Body of pancreas (tissue), 4 donors: ENCODE measurements around the gene DCLRE1C. TPM values are rescaled to one million over a fixed set of nuclear protein-coding genes. Genes with fewer than 3 reads are reported as not detected.
"Not testable (repeated sequence)": the region's sequence is repeated elsewhere in the genome, so short reads cannot be mapped to it uniquely, and the experiment has no call there.

Experiments used
- ATAC-seq: fragments of 150-250 bp; one replicate; pipeline ENCODE4 v1.9.1; 2016
- DNase-seq, 4 donors: peaks; one replicate each; pipeline ENCODE4 v3.0.0-alpha.2; 2019
- H3K27ac ChIP-seq, 4 donors: fragments of 200-600 bp; sonication (generic); 1 replicate in 3 of 4; 2 replicates in 1 of 4; pipeline versions ENCODE4 v1.5.1 to v1.6.1; 2016 to 2019; ENCODE audit warnings: mild to moderate bottlenecking in 1 of 4, mixed read lengths in 1 of 4, moderate library complexity in 1 of 4
- H3K27me3 ChIP-seq, 2 donors: fragments of 200-600 bp; sonication (generic); one replicate each; pipeline ENCODE4 v1.6.0; 2016; ENCODE audit warnings: mild to moderate bottlenecking in 1 of 2
- H3K36me3 ChIP-seq, 2 donors: fragments of 200-600 bp; sonication (generic); replicated peaks in 1 of 2; 2 replicates each; pipeline ENCODE4 v1.5.1; 2016; ENCODE audit warnings: low read depth in 2 of 2; ENCODE audit not compliant: insufficient read depth in 1 of 2
- H3K4me1 ChIP-seq: fragments of 200-600 bp; sonication (generic); one replicate; pipeline ENCODE4 v1.6.0; 2016
- H3K4me3 ChIP-seq, 2 donors: fragments of 200-600 bp; sonication (generic); 1 replicate in 1 of 2; 2 replicates in 1 of 2; pipeline ENCODE4 v1.5.1; 2016 to 2019
- H3K9me3 ChIP-seq, 3 donors: fragments of 200-600 bp; sonication (generic); 1 replicate in 2 of 3; 2 replicates in 1 of 3; pipeline ENCODE4 v1.5.1; 2016
- POLR2A ChIP-seq, 3 donors: fragments of 450-650 bp; IDR thresholded peaks; one replicate each; pipeline ENCODE4 v1.6.1; 2016; ENCODE audit warnings: antibody characterized with exemption in 3 of 3, mild to moderate bottlenecking in 2 of 3
- WGBS, 2 donors: methylation state at CpG; one replicate each; pipeline ENCODE4 v1.1.5; 2017; 5-methylcytosine and 5-hydroxymethylcytosine counted together
- intact Hi-C: fragments of 100-400 bp; cut with DNase I; formaldehyde crosslinking; loops from one replicate; pipeline ENCODE4 v1.15.1; 2023
- total RNA-seq, 2 donors: library from RNA; depleted of rRNA; stranded (reverse); fragments of >200 nt; gene quantifications; one replicate each; pipeline ENCODE4 v1.1.0, GENCODE V29; 2016
- TF ChIP-seq, protein P1 (sequence below), 7 experiments: fragments of 450-650 bp in 4 of 7; fragments of 200-600 bp in 3 of 7; sonication (generic) in 3 of 7; IDR thresholded peaks; one replicate each; pipeline ENCODE4 v1.5.1; 2016 to 2019; ENCODE audit warnings: antibody characterized with exemption in 7 of 7

Gene DCLRE1C
- total RNA-seq = 10 to 100 TPM in 1 of 2 donors, 1 to 10 TPM in 1; 4.7 to 10.9 TPM

DNA sequence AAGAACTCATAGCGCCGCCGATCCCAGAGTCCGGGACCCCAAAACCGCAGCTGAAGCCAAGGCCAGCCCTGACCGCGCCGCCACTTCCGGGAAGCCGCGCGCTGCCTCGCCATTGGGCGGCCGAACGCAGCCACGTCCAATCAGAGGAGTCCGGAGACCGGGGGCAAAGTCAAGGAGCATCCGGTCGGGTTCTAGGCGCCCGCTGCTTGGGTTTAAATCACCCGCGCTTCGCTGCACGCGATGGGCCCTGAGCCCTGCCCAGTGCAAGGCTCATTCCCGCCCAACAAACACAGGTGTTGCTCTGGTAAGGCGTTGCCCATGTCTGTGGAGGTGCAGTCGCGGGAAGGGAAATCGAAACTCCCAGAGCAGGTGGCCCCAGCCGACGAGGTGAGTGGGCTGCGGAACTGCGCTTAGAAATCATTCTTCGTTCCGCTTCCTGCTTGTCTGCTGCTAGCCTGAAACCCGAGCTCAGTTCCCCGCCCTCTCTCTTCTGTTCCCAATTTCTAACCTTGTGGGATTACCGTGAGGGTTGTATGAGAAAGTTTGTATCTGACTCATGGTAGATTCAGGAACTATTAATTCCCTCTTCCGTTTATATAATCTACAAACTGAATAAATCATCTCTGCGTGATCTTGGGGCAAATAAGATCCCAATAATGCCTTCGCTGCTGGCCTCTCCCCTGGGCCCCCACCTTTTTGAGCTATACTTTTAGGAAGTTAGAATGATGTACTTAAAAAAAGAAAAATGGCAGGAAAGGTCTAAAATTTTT lies at the start of gene DCLRE1C:
TSS of gene DCLRE1C (minus strand) at position 96 of the 770 bp plus-strand sequence. CDS start at position 10, 86 bp downstream.
- 0 to 1% methylated on average over 11 to 40 of the region's 45 CpGs for WGBS, 2 donors
- peak; percentile 91 to 94 (median 92) for DNase-seq
- Histone ChIP-seq H3K27ac (peak within 1 kb of the TSS; percentile 76 to 90 (median 86)), H3K9me3 (no peaks in the 10 kb centered on the region), H3K4me3 (peak within 1 kb of the TSS; percentile 14 to 24), H3K27me3 (no peaks in the 10 kb centered on the region), H3K4me1 (peaks cover 30% of the 10 kb centered on the region), H3K36me3 (no peaks in the 10 kb centered on the region)
- ATAC-seq = peak; percentile 94
- intact Hi-C loops = no loop called here
- TF ChIP-seq, protein P1, sequence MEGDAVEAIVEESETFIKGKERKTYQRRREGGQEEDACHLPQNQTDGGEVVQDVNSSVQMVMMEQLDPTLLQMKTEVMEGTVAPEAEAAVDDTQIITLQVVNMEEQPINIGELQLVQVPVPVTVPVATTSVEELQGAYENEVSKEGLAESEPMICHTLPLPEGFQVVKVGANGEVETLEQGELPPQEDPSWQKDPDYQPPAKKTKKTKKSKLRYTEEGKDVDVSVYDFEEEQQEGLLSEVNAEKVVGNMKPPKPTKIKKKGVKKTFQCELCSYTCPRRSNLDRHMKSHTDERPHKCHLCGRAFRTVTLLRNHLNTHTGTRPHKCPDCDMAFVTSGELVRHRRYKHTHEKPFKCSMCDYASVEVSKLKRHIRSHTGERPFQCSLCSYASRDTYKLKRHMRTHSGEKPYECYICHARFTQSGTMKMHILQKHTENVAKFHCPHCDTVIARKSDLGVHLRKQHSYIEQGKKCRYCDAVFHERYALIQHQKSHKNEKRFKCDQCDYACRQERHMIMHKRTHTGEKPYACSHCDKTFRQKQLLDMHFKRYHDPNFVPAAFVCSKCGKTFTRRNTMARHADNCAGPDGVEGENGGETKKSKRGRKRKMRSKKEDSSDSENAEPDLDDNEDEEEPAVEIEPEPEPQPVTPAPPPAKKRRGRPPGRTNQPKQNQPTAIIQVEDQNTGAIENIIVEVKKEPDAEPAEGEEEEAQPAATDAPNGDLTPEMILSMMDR (IDR thresholded peaks at IDR 0.05) = no peak
- TF ChIP-seq POLR2A (IDR thresholded peaks at IDR 0.05) = peak; percentile 36 to 80 (median 79)

DNA sequence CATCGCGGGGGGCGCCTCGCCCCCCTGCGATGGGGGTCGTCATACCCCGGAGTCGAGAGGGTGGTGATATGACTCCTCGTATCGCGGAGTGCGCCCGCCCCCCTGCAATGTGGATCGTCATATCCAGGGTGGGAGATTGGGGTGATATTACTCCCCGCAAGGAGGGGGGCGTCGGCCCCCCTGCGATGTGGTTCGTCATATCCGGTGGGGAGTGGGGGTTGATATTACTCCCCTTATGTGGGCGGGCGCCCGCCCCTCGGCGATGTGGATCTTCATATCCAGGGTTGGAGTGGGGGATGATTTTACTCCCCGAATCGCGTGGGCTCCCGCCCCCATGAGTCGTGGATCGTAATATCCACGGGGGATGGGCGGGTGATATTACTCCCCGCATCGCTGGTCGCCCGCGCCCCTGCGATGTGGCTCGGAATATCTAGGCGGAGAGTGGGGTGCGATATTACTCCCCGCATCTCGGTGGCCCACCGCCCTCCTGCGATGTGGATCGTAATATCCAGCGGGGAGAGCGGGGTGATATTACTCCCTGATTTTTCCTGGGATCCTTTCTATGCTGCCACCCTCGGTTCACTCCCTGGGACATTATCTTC lies 42.2 kb upstream of the DCLRE1C start:
- TF ChIP-seq, protein P1 (IDR thresholded peaks at IDR 0.05) = no peak
- TF ChIP-seq POLR2A (IDR thresholded peaks at IDR 0.05) = no peak
- Histone ChIP-seq H3K27ac (no peak overlapping the region), H3K4me1 (peaks cover 9% of the 10 kb centered on the region), H3K27me3 (no peaks in the 10 kb centered on the region), H3K9me3 (no peaks in the 10 kb centered on the region), H3K36me3 (no peaks in the 10 kb centered on the region), H3K4me3 (no peak overlapping the region)
- intact Hi-C loops = no loop called here
- 73 to 81% methylated on average over 46 to 50 of the region's 50 CpGs for WGBS, 2 donors
- ATAC-seq (no peak), DNase-seq (no peak)

DNA sequence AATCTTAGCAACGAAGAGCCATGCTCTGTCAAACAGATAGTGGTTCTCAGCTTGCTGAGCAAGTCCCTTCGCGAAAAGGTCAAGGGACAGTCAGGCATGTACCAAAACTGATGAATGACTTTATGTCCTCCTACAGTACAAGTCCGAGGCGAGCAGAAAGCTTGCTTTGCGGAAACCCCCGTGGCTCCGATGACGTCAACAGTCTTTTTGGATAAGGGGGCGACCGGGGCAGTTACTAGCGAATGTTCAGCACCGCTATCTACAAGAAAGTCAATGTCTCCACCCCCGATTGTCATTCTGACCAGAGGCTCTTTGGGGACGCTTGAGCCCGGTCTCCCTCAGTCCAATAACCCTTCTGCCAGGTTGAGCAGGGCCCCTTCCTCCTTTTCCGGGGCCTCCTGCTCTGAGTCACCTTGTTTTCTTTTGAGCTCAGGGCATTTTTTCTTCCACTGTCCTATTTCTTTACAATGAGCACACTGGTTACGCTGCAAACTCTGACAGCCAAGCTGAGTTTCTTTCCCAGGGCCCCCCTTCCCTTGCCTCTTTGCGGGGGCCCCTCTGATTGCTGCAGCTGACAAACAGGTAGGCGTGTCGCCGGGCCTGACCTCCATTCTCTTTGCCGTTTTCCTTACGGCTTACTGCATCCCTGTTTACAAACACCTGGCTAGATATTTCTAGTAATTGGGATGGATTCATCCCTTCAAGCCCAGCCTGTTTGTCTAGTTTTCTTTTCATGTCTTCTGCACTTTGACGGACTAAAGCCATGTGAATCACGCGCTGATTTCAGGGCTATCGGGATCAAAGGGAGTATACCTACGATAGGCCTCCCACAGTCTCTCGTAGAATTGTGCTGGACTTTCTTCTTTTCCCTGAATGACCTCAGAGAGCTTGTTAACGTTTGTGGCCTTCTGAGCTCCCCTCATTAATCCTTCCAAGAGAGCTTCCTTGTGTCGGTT lies 39.9 kb upstream of the DCLRE1C start:
- H3K4me1 ChIP-seq = peaks cover 15% of the 10 kb centered on the region
- H3K9me3 ChIP-seq, DNase-seq, intact Hi-C loops, H3K27ac ChIP-seq, ATAC-seq, H3K4me3 ChIP-seq, H3K36me3 ChIP-seq, H3K27me3 ChIP-seq: not testable (repeated sequence)
- WGBS, 2 donors = 83 to 86% methylated on average over 31 to 32 of the region's 32 CpGs

DNA sequence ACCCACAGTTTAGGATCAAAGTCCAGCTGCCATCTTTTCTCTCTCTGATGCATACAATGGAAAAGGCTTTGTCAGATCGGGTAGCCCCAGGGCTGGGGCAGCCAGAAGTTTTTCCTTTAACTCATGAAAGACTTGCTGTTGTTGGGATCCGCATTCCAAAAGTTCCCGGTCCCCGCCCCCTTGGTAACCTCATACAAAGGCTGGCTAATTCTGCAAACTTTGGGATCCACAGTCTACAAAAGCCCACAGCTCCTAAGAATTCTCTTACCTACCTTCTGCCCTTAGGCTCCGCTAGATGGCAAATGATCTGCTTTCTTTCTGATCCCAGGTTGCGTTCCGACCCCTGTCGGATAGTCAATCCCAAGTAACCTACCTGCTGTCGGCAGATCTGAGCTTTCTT lies 38.4 kb upstream of the DCLRE1C start:
- H3K9me3 ChIP-seq, H3K36me3 ChIP-seq, H3K27me3 ChIP-seq, ATAC-seq, H3K27ac ChIP-seq, DNase-seq, intact Hi-C loops, H3K4me3 ChIP-seq: not testable (repeated sequence)
- peaks cover 15% of the 10 kb centered on the region for H3K4me1 ChIP-seq
- WGBS, 2 donors = 90% methylated on average over 9 of the region's 9 CpGs

DNA sequence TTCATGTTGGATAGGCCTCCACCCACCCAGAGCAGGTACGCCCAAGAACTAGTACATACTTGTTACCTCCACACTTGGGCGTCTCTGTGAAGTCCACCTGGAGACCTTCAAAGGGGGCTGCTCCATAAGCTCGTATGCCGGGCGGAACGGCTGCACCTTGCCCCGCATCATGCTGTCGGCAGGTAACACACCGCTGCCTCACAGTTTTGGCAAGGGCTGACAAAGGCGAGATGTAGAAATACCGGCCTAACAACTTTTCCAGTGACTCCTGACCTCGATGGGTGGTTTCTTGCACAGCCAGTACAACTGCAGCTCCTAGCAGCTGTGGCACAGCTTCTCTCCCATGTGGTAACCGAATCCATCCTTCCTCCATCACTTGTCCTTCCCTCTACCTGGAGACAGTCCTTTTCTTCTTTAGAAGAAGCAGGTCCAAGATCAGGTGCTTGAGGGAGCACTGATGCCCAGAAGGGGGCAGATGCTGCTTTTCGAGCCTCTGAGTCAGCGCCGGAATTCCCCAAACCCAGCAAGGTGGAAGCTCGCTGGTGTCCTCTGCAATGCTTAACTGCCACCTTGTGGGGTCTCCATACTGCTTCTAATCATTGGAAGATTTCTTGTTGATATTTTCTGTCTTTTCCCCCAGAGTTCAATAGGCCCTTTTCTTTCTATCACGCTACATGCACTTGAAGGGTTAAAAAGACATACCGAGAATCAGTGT lies 37.3 kb upstream of the DCLRE1C start:
- ATAC-seq, H3K36me3 ChIP-seq, H3K9me3 ChIP-seq, H3K4me3 ChIP-seq, intact Hi-C loops, H3K27me3 ChIP-seq: not testable (repeated sequence)
- DNase-seq = peak; percentile 74 to 82 (median 80)
- TF ChIP-seq, protein P1 (IDR thresholded peaks at IDR 0.05) = peak in 3 of 7 experiments; percentile 22 to 29 (median 27)
- Histone ChIP-seq H3K4me1 (peaks cover 15% of the 10 kb centered on the region), H3K27ac (peak overlapping the region in 2 of 4 donors; percentile 53 to 61)
- WGBS, 2 donors = 23 to 30% methylated on average over 12 to 19 of the region's 19 CpGs

DNA sequence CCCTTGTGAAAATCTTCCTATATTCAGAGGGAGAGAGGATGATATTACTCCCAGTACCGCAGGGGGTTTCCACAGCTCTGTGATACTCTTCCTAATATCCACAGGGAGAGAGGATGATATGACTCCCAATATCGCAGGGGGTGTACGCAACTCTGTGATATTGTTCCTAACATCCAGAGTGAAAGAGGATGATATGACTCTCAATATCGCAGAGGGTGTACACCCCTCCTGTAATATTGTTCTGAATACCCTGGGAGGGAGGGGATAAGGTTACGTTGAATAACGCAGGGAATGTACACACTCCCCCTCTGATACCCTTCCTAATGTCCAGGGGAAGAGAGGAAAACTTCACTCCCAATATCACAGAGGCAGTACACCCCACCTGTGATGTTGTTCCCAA lies 35.7 kb upstream of the DCLRE1C start:
- H3K27me3 ChIP-seq, ATAC-seq, intact Hi-C loops, H3K27ac ChIP-seq, H3K9me3 ChIP-seq, DNase-seq, H3K4me3 ChIP-seq, H3K36me3 ChIP-seq: not testable (repeated sequence)
- WGBS, 2 donors = 84 to 87% methylated on average over 6 of the region's 6 CpGs
- H3K4me1 ChIP-seq = peaks cover 15% of the 10 kb centered on the region
